Activated CD4-positive, alpha-beta T cell treated with anti-CD3 and anti-CD28 coated beads, Interleukin-2, amount 50 U/mL, for 48 hours (primary cell): Measurements from ENCODE around the gene MRPL37.
"Not testable (repeated sequence)": the region's sequence is repeated elsewhere in the genome, so short reads cannot be mapped to it uniquely, and the experiment has no call there.

Experiments
- DNase-seq, 2 experiments: peaks; one replicate each; pipeline ENCODE4 v3.0.0-alpha.2; 2020

MRPL37 gene

GRCh38 chr1:54220004-54220811 is 20.2 kb downstream of the MRPL37 start:
- no peak for DNase-seq

GRCh38 chr1:54221113-54221834 is 21.3 kb downstream of the MRPL37 start:
- DNase-seq = no peak

DNA sequence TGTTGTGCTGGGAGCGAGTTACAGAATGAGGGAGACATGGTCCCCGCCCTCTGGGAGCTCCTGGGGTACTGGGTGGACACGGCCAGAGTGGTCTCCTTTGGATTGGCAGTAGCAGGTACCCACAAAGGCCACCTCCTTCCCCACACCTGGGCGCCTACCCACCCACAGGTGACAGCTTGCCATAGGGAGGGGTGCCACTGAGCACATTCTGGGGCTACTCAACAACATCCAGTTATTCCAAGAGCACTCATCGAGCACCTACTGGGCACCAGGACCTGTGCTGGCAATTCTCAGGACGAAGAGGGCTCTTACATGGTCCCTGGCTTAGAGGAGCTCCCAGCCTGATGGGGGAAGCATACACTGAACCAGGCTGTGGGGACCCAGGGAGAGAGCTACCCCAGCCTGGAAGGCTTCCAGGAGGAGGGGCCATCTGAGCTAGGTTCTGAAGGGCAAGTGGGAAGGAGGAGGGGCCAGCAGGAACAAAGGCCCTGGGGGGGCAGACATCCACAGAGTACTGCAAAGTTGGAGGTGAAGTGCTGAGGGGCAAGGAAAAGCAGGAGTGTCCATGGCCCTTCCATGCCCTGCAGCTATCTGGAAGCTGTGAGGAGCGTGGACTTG is 22.0 kb downstream of the MRPL37 start:
- no peak for DNase-seq

GRCh38 chr1:54222711-54223110 is 22.7 kb downstream of the MRPL37 start:
- no peak for DNase-seq

- DNase-seq = no peak
Observed at GRCh38 chr1:54223441-54224202, 23.7 kb downstream of the MRPL37 start.

- no peak for DNase-seq
Observed at GRCh38 chr1:54224233-54224632, 24.3 kb downstream of the MRPL37 start.

DNA sequence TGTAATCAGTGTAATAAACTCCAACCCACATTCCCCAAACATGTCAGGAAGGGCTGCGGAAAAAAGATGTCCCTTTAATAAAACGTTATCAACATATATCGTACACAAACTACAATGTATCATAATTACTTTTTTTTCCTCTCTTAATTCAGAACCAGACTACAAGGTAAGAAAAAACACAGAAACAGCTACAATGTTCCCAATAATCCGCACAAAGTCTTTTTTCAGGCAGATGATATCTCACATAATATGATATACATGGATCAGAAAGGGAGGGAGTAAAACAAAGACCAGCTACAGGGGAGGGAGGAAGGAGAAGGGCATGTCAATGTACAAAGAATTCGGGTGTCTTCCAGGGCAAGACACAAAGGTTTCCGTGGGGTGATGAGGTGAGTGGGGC is 25.4 kb downstream of the MRPL37 start:
- DNase-seq = no peak

DNA sequence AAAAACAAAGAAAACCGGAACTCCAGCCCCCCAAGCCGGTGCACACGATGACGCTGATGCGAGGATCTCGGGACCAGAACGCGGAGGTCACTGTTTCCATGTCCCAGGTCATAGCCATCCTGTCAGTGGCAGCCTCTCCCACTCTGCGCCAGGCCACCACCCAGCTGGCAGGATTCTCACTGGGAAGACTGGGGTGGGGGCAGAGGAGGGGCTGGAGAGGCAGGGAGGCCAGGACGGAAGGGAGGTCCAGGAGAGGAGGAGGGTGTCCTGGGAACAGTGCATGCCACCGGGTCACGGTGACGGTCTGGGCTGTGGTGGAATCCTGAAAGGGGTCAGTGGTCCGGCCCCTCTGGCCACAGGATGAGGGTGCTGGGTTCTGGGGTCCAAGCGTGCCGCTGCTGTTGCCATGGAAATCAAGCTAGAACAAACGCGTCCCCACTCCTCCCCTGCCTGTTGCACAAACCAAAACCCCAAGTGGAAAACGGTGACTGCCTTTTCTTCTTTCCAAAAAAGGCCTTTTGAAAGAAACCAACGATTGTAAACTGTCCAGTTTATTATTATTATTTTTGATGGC is 26.1 kb downstream of the MRPL37 start:
- DNase-seq = no peak

DNA sequence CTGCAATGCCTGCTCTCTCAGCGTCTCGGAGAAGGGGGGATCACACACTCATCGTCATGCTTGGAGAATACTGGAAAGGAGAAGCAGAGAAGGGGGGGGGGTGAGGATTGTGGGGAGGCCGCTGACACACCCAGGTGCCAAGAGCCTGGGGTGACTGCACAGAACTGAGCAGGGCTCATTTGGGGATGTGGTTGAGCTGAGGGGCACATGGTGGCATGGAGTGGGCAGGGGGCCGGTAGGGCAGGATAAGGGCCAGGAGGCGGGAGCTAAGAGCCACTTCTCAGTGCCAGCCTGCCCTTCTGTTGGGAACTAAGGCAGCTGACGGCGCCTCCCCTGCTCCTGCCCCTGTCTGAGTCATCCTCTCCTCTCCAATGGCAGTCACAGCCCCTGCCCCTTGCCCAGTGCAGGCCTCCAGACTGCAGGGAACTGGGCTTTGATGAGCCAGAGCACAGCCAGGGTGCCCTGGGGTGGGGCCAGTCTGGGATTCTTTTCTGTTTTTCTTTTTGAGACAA is 27.2 kb downstream of the MRPL37 start:
- DNase-seq = no peak

- no peak for DNase-seq
Observed at GRCh38 chr1:54227891-54228310, 27.9 kb downstream of the MRPL37 start.

DNA sequence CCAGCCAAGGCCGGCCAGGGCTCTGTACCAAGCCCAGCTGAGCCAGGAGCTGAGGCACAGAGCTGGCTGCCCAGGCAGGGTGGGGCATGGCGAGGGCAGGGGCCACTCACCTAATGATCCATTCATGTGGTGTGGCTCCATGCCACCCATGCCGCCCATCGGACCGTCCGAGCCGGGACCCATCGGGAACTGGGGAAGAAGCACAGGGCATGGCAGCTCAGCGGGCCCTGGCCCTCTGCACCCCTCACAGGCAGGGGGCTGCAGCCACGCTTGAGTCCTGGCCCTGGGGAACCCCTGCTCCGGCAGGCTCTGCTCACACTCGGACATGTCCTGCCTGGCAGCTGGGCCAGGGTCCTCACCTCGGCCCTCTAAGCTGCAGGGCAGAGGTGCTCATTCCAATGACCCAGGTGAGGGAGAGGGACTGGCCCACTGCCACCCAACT is 28.7 kb downstream of the MRPL37 start:
- DNase-seq = no peak

- peak; percentile 44 to 57 for DNase-seq
Observed at GRCh38 chr1:54229281-54229891, 29.4 kb downstream of the MRPL37 start.

- DNase-seq = peak; percentile 71 to 75
Observed at GRCh38 chr1:54230507-54231339, 30.8 kb downstream of the MRPL37 start.

DNA sequence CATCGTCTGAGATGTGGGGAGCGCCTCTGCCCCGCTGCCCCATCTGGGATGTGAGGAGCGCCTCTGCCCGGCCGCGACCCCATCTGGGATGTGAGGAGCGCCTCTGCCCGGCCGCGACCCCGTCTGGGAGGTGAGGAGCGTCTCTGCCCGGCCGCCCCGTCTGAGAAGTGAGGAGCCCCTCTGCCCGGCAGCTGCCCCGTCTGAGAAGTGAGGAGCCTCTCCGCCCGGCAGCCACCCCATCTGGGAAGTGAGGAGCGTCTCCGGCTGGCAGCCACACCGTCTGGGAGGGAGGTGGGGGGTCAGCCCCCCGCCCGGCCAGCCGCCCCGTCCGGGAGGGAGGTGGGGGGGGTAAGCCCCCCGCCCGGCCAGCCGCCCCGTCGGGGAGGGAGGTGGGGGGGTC is 33.2 kb downstream of the MRPL37 start:
- DNase-seq = not testable (repeated sequence)

DNA sequence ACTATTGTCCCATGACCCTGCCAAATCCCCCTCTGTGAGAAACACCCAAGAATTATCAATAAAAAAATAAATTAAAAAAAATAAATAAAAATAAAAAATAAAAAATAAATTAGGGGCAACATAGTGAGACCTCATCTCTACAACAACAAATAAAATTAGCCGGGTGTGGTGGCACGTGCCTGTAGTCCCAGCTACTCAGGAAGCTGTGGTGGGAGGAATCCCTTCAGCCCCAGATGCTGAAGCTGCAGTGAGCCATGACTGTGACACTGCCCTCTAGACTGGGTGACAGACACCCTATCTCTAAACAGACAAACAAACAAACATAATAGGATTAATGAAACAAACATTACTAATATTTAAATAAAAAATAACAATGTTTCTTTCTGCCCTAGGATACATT is 34.3 kb downstream of the MRPL37 start:
- no peak for DNase-seq

- no peak for DNase-seq
Observed at GRCh38 chr1:54237586-54237985, 37.6 kb downstream of the MRPL37 start.

GRCh38 chr1:54238353-54239034 is 38.5 kb downstream of the MRPL37 start:
- no peak for DNase-seq

- no peak for DNase-seq
Observed at GRCh38 chr1:54239035-54239383, 39.0 kb downstream of the MRPL37 start.

DNA sequence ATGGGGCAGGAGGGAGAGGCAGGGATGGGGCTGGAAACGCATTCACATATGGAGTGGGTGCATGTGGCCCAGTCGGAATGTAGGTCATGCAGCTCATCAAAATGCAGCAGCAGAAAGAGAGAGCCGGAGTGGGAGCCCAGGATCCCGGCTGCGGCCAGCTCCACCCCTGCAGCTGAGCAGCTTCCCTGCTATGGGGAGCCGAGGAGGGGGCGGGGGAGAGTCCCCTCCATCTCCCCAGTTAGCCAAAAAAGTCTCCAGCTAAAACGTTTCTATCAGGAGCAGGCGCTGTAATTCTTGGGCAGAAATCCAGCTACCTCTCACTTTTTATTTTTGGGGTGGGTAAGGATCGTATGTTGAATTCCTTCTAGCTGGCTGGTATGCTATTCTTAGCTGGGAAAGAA is 39.7 kb downstream of the MRPL37 start:
- DNase-seq = no peak

DNA sequence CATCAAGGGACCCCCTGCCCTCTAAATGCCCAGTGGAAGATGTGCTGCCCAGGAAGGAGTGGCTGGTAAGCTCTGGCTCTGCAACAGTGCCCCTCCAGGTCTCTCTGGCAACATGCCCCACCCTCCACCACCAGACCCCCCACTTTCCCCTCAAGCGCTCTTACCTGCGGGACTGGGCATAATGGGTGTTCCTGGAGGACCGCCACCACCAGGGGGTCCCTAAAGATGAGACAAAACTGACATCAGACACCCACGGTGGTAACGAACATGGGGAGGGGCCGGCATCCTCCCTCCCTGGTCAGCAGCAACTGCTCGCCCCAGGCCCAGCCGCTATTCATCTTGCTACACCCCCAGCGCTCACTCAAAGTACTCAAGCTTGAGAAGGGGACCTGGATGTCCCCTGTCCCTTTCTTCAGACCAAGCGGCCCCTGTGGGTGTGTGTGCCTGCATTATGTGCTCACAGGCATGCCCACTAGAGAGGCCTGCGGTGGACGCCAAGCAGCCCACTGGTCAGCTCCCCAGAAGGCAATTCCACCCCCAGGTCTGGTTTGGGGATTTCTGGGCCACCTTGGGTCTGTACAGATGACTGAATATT is 40.9 kb downstream of the MRPL37 start:
- DNase-seq = no peak
